Neural progenitor cell (in vitro differentiated cells): ENCODE results near the gene RSF1. TPM values are rescaled to one million over a fixed set of nuclear protein-coding genes. Genes with fewer than 3 reads are reported as not detected.

Experiments
- DNase-seq: peaks from one replicate; pipeline ENCODE4 v3.0.0-alpha.2; 2016; ENCODE audit warnings: low spot score
- H2AFZ ChIP-seq: fragments of 200-600 bp; sonication (generic); replicated peaks from 2 replicates; pipeline ENCODE4 v1.6.1; 2016; ENCODE audit warnings: antibody characterized with exemption
- H3F3A ChIP-seq: fragments of 200-600 bp; sonication (generic); 2 replicates; pipeline ENCODE4 v1.6.1; 2016; ENCODE audit warnings: antibody characterized with exemption, low read depth
- H3K27ac ChIP-seq: fragments of 200-600 bp; sonication (generic); 2 replicates; pipeline ENCODE4 v1.5.1; 2016; ENCODE audit warnings: mild to moderate bottlenecking
- H3K27me3 ChIP-seq: fragments of 200-600 bp; sonication (generic); 2 replicates; pipeline ENCODE4 v1.6.1; 2016; ENCODE audit warnings: mild to moderate bottlenecking, moderate library complexity
- H3K36me3 ChIP-seq: fragments of 200-600 bp; sonication (generic); 2 replicates; pipeline ENCODE4 v1.5.1; 2016
- H3K4me1 ChIP-seq: fragments of 200-600 bp; sonication (generic); 2 replicates; pipeline ENCODE4 v1.6.1; 2016; ENCODE audit warnings: mixed run types
- H3K4me2 ChIP-seq: fragments of 200-600 bp; sonication (generic); 2 replicates; pipeline ENCODE4 v1.6.1; 2016
- H3K4me3 ChIP-seq: fragments of 200-600 bp; sonication (generic); 2 replicates; pipeline ENCODE4 v1.5.1; 2016
- H3K79me2 ChIP-seq: fragments of 200-600 bp; sonication (generic); 2 replicates; pipeline ENCODE4 v1.6.1; 2016; ENCODE audit warnings: low read depth
- H3K9ac ChIP-seq: fragments of 200-600 bp; sonication (generic); 2 replicates; pipeline ENCODE4 v1.6.1; 2016
- H3K9me3 ChIP-seq: fragments of 200-600 bp; sonication (generic); 2 replicates; pipeline ENCODE4 v1.5.1; 2016; ENCODE audit warnings: low read depth
- H4K20me1 ChIP-seq: fragments of 200-600 bp; sonication (generic); 2 replicates; pipeline ENCODE4 v1.6.1; 2016; ENCODE audit warnings: low read depth
- H3K27ac Mint-ChIP-seq: 3 replicates; pipeline ENCODE4 v1.8.0; 2021; ENCODE audit warnings: mixed read lengths
- H3K27me3 Mint-ChIP-seq: 2 replicates; pipeline ENCODE4 v1.8.0; 2022; ENCODE audit warnings: low read depth, mild to moderate bottlenecking, inconsistent platforms, moderate library complexity, mixed read lengths; ENCODE audit not compliant: insufficient read depth
- H3K36me3 Mint-ChIP-seq: 3 replicates; pipeline ENCODE4 v1.8.0; 2021; ENCODE audit warnings: mixed read lengths
- H3K4me1 Mint-ChIP-seq: 3 replicates; pipeline ENCODE4 v1.8.0; 2021; ENCODE audit warnings: mixed read lengths
- H3K4me3 Mint-ChIP-seq: 3 replicates; pipeline ENCODE4 v1.8.0; 2021; ENCODE audit warnings: mild to moderate bottlenecking, moderate library complexity, mixed read lengths
- H3K9me3 Mint-ChIP-seq: 3 replicates; pipeline ENCODE4 v1.8.0; 2020; ENCODE audit warnings: mixed read lengths
- EZH2 ChIP-seq: fragments of 200-600 bp; sonication (generic); IDR thresholded peaks from 2 replicates; pipeline ENCODE4 v1.6.1; 2017; ENCODE audit warnings: antibody characterized with exemption, mild to moderate bottlenecking, moderate library complexity
- EZH2phosphoT487 ChIP-seq: fragments of 200-600 bp; sonication (generic); IDR thresholded peaks from 2 replicates; pipeline ENCODE4 v1.6.1; 2017; ENCODE audit warnings: antibody characterized with exemption
- total RNA-seq: library from RNA; depleted of rRNA; stranded (reverse); fragments of >200 nt; gene quantifications from 2 replicates; pipeline ENCODE4 v1.2.3, GENCODE V29; 2015; ENCODE audit warnings: low replicate concordance
- TF ChIP-seq, protein P1 (sequence below): fragments of 200-600 bp; sonication (generic); IDR thresholded peaks from 2 replicates; pipeline ENCODE4 v1.5.1; 2017; ENCODE audit warnings: antibody characterized with exemption, mild to moderate bottlenecking

Gene RSF1
- total RNA-seq, 1 donor from 2014 or later, result 106 TPM

DNA sequence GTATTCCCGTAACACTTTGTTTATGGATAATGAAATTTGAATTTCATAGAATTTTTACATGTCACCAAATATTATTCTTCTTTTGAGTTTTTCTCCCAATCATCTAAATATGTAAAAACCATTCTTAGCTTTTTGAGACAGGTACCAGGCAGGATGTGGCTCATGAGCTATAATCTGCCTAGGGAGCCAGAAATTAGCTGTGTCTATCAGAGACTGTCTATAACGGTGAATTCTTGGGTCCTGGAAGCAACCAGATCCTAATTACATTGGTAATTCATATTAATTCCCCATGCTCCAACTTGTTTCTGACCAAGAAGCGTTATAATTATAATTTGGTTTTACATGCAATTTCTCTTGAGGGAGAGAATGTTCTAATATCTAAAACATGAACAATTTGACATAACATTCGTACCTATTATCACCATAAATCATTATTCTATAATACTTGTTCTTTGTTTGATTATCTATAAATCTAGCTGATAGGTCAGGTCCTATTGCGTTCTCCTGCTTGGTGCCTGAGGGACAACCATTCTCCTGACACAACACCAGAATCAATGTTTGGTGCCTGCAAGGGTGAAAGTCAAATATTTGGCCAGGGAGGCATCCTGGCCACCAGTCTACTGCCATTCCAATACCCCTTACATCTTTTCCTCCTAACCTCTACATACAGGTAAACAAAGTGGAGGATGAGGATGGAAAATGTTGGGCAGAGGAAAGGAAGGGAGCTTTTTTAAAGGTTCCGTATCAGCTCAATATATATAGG is 69.9 kb downstream of the RSF1 start:
- no peak overlapping the region for H3K27ac ChIP-seq
- DNase-seq, result no peak
- no peak overlapping the region for H3K4me2 ChIP-seq
- peaks cover 82% of the 10 kb centered on the region for H3K79me2 ChIP-seq
- no peak overlapping the region for H2AFZ ChIP-seq
- no peak overlapping the region for H3K4me3 Mint-ChIP-seq
- H3K27ac Mint-ChIP-seq, result no peak overlapping the region
- no peak overlapping the region for H3K4me3 ChIP-seq
- H3F3A ChIP-seq, result peaks cover 5% of the 10 kb centered on the region
- no peaks in the 10 kb centered on the region for H3K27me3 Mint-ChIP-seq
- peaks cover 67% of the 10 kb centered on the region for H4K20me1 ChIP-seq
- H3K9me3 ChIP-seq, result no peaks in the 10 kb centered on the region
- no peaks in the 10 kb centered on the region for H3K36me3 ChIP-seq
- H3K9me3 Mint-ChIP-seq, result no peaks in the 10 kb centered on the region
- no peaks in the 10 kb centered on the region for H3K27me3 ChIP-seq
- no peak overlapping the region for H3K9ac ChIP-seq
- H3K4me1 ChIP-seq, result peaks cover 18% of the 10 kb centered on the region
- peaks cover 4% of the 10 kb centered on the region for H3K4me1 Mint-ChIP-seq
- peaks cover 28% of the 10 kb centered on the region for H3K36me3 Mint-ChIP-seq
- TF ChIP-seq EZH2phosphoT487, result no peak
- no peak for TF ChIP-seq EZH2
- TF ChIP-seq, protein P1, sequence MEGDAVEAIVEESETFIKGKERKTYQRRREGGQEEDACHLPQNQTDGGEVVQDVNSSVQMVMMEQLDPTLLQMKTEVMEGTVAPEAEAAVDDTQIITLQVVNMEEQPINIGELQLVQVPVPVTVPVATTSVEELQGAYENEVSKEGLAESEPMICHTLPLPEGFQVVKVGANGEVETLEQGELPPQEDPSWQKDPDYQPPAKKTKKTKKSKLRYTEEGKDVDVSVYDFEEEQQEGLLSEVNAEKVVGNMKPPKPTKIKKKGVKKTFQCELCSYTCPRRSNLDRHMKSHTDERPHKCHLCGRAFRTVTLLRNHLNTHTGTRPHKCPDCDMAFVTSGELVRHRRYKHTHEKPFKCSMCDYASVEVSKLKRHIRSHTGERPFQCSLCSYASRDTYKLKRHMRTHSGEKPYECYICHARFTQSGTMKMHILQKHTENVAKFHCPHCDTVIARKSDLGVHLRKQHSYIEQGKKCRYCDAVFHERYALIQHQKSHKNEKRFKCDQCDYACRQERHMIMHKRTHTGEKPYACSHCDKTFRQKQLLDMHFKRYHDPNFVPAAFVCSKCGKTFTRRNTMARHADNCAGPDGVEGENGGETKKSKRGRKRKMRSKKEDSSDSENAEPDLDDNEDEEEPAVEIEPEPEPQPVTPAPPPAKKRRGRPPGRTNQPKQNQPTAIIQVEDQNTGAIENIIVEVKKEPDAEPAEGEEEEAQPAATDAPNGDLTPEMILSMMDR, result no peak

DNA sequence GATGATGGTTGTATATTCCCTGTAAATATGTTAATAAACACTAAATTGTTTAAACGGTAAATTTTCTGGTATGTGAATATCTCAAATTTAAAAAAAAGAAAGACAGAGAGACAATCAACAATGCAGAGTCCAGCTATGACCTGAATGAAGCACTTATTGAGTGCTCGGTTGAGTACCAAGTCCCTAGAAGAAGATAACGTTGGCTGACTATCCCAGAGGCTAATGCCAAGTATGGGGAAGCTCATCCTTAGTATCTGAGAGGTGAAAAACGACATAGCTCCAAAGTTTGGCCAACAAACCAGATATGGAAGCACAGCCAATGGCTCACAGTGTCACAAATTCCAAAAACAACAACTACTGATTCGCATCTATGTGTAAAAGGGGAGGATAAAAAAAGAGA is 71.3 kb downstream of the RSF1 start:
- peaks cover 81% of the 10 kb centered on the region for H3K79me2 ChIP-seq
- no peak overlapping the region for H2AFZ ChIP-seq
- H3K27me3 ChIP-seq, result no peaks in the 10 kb centered on the region
- H3K4me1 ChIP-seq, result peaks cover 18% of the 10 kb centered on the region
- Mint-ChIP-seq H3K9me3 (no peaks in the 10 kb centered on the region), H3K27ac (no peak overlapping the region), H3K27me3 (no peaks in the 10 kb centered on the region), H3K36me3 (peaks cover 36% of the 10 kb centered on the region), H3K4me1 (peaks cover 4% of the 10 kb centered on the region), H3K4me3 (no peak overlapping the region)
- peaks cover 67% of the 10 kb centered on the region for H4K20me1 ChIP-seq
- H3K36me3 ChIP-seq, result no peaks in the 10 kb centered on the region
- no peak overlapping the region for H3K4me2 ChIP-seq
- H3K27ac ChIP-seq, result no peak overlapping the region
- DNase-seq, result no peak
- H3F3A ChIP-seq, result peaks cover 5% of the 10 kb centered on the region
- H3K9me3 ChIP-seq, result no peaks in the 10 kb centered on the region
- TF ChIP-seq, protein P1, result no peak
- TF ChIP-seq EZH2phosphoT487, result no peak
- TF ChIP-seq EZH2, result no peak
- H3K9ac ChIP-seq, result no peak overlapping the region
- H3K4me3 ChIP-seq, result no peak overlapping the region

DNA sequence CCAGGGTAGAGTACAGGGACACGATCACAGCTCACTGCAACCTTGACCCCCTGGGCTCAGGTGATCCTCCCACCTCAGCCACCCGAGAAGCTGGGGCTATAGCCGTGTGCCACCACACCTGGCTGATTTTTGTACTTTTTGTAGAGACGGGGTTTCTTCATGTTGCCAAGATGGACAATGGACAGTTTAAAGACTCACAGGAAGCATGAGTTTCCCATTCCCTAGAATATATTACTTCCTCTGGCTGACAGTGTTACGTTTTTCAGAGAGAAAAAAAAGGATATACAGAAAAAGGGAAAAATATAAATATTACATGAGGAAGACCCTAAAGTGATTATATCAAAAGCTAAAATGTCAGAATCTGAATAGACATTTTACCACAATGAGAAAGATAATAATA is 72.3 kb downstream of the RSF1 start:
- Histone ChIP-seq H3K4me2 (no peak overlapping the region), H4K20me1 (peaks cover 61% of the 10 kb centered on the region), H3K4me1 (peaks cover 12% of the 10 kb centered on the region), H3K9ac (no peak overlapping the region), H2AFZ (no peak overlapping the region), H3K79me2 (peaks cover 72% of the 10 kb centered on the region), H3K27ac (no peak overlapping the region), H3F3A (peaks cover 5% of the 10 kb centered on the region), H3K36me3 (no peaks in the 10 kb centered on the region), H3K4me3 (no peak overlapping the region), H3K27me3 (no peaks in the 10 kb centered on the region), H3K9me3 (no peaks in the 10 kb centered on the region)
- peaks cover 31% of the 10 kb centered on the region for H3K36me3 Mint-ChIP-seq
- H3K27me3 Mint-ChIP-seq, result no peaks in the 10 kb centered on the region
- peaks cover 4% of the 10 kb centered on the region for H3K4me1 Mint-ChIP-seq
- H3K9me3 Mint-ChIP-seq, result no peaks in the 10 kb centered on the region
- TF ChIP-seq, protein P1, result no peak
- TF ChIP-seq EZH2 (no peak), EZH2phosphoT487 (no peak)
- no peak overlapping the region for H3K4me3 Mint-ChIP-seq
- H3K27ac Mint-ChIP-seq, result no peak overlapping the region
- DNase-seq, result no peak
